HepG2 (cell line): Measurements from ENCODE around the gene NDUFS6. TPM values are rescaled to one million over a fixed set of nuclear protein-coding genes. Genes with fewer than 3 reads are reported as not detected.

ENCODE experiments used
- FOSL2 ChIP-seq: sonication (generic); formaldehyde crosslinking; IDR thresholded peaks from 2 replicates; pipeline ENCODE4 v1.4.0; 2020; ENCODE audit warnings: missing genetic modification reagents
- GTF3A ChIP-seq: sonication (generic); formaldehyde crosslinking; conservative IDR thresholded peaks from 2 replicates; pipeline ENCODE4 v1.4.0; 2020; ENCODE audit warnings: mild to moderate bottlenecking, missing genetic modification reagents
- HNF4A ChIP-seq: sonication (generic); formaldehyde crosslinking; IDR thresholded peaks from 2 replicates; pipeline ENCODE4 v1.4.0; 2020; ENCODE audit warnings: missing genetic modification reagents
- HNRNPH1 ChIP-seq: fragments of 200-400 bp; formaldehyde crosslinking; optimal IDR thresholded peaks from 2 replicates; pipeline ENCODE3; 2017; ENCODE audit warnings: mild to moderate bottlenecking, low read depth, low read length
- MAFG ChIP-seq: sonication (generic); formaldehyde crosslinking; IDR thresholded peaks from 2 replicates; pipeline ENCODE4 v1.5.1; 2020; ENCODE audit warnings: mild to moderate bottlenecking, missing genetic modification reagents
- NBN ChIP-seq: fragments of 450-650 bp; conservative IDR thresholded peaks from 2 replicates; pipeline ENCODE4 v1.6.1; 2017
- PITX1 ChIP-seq: sonication (generic); formaldehyde crosslinking; IDR thresholded peaks from 2 replicates; pipeline ENCODE4 v1.5.1; 2020; ENCODE audit warnings: mild to moderate bottlenecking, missing genetic modification reagents
- TFAP4 ChIP-seq: sonication (generic); IDR thresholded peaks from 2 replicates; pipeline ENCODE4 v1.6.1; 2016; ENCODE audit warnings: low read depth, borderline replicate concordance
- THAP9 ChIP-seq: sonication (generic); formaldehyde crosslinking; IDR thresholded peaks from 2 replicates; pipeline ENCODE4; 2020; ENCODE audit warnings: missing genetic modification reagents, mild to moderate bottlenecking, borderline replicate concordance
- ZNF704 ChIP-seq: sonication (generic); formaldehyde crosslinking; IDR thresholded peaks from 2 replicates; pipeline ENCODE4 v1.8.1; 2023; ENCODE audit warnings: mild to moderate bottlenecking, inconsistent platforms, moderate library complexity, missing genetic modification reagents, borderline replicate concordance
- ZNF784 ChIP-seq: sonication (generic); formaldehyde crosslinking; IDR thresholded peaks from 2 replicates; pipeline ENCODE4 v1.5.1; 2020; ENCODE audit warnings: missing genetic modification reagents, mild to moderate bottlenecking, borderline replicate concordance
- polyA plus RNA-seq, 8 experiments: library from polyadenylated mRNA; depleted of rRNA in 3 of 8; stranded (reverse) in 7 of 8; unstranded in 1 of 8; fragments of >200 nt; fragmentation: Illumina TruSeq in 4 of 8; extraction: Trizol in 4 of 8; gene quantifications; 2 replicates each; pipeline versions ENCODE4 v1.2.1 to v1.2.3, GENCODE V29; 2011 to 2016; ENCODE audit warnings: low read depth in 4 of 8, missing spikeins in 1 of 8, mixed read lengths in 1 of 8; ENCODE audit not compliant: insufficient read depth in 1 of 8
- total RNA-seq, 5 experiments: library from RNA; depleted of rRNA; stranded (reverse); fragments of >200 nt; fragmentation: Illumina TruSeq; extraction: Trizol; gene quantifications; 2 replicates each; pipeline ENCODE4 v1.2.3, GENCODE V29; 2016; ENCODE audit warnings: low read depth in 1 of 5

The NDUFS6 gene
- total and polyA plus RNA-seq, 2 of the 13 experiments (the other 11 are each of a cell fraction or from before 2014, with no cell fraction given): 23.7 to 50.4 TPM

GRCh38 chr5:1780614-1780930, 20.6 kb upstream of the NDUFS6 start (continued):
- TF ChIP-seq ZNF784 (CRISPR knock-in tag) (no peak), HNF4A (CRISPR knock-in tag) (no peak), ZNF704 (no peak), FOSL2 (CRISPR knock-in tag) (no peak), HNRNPH1 (no peak), THAP9 (no peak), TFAP4 (no peak), GTF3A (CRISPR knock-in tag) (no peak), PITX1 (CRISPR knock-in tag) (no peak), NBN (no peak), MAFG (CRISPR knock-in tag) (no peak)
- TF ChIP-seq, all 625 proteins: peak for 0
